G401.6 (cell line): ENCODE measurements around the gene RMI2.

Source experiments
- FAIRE-seq: peaks from 2 replicates; lab custom pipeline; 2012; peaks lifted over from hg19 to GRCh38; lab: Jason Lieb, UNC

The RMI2 gene

GRCh38 chr16:11328172-11329070 is 16.8 kb upstream of the RMI2 start:
- FAIRE-seq = peak; percentile 70

GRCh38 chr16:11329071-11329491 is 16.2 kb upstream of the RMI2 start:
- FAIRE-seq = peak; percentile 90

DNA sequence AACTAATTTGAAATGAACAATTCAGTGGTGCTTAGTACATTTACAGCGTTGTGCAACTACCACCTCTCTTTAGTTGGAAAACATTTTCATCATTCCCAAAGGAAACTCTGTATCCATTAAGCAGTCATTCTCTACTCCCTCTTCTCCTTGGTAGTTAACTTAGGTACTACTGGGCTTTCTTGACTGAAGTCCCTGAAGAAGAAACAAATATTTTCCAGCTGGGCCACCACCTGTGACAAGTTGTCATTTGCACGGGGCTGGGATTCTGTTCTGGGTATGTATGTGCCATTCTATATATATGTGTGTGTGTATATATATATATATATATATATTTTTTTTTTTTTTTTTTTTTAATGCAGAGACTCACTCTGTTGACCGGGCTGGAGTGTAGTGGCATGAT is 15.4 kb upstream of the RMI2 start:
- no peak for FAIRE-seq

GRCh38 chr16:11330526-11331237 is 14.6 kb upstream of the RMI2 start:
- no peak for FAIRE-seq

GRCh38 chr16:11331967-11332366 is 13.3 kb upstream of the RMI2 start:
- FAIRE-seq = no peak

DNA sequence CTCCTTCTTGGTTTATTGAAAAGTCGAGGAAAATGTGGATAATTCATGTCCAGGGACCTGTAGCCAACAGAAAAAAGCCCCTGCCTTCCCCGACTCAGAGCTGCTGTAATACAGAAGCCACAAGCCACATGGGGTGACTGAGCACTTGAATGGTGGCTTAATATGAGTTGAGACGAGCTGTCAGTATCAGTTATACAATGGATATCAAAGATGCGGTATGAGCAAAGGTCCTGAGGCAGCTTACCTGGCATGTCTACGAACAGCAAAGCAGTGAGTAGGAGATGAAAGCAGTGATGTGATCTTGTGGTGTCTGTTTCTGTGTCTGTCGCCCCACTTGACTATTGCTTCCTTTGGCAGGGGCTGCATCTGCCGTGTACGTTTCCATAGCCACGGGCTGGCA is 12.2 kb upstream of the RMI2 start:
- FAIRE-seq = no peak

DNA sequence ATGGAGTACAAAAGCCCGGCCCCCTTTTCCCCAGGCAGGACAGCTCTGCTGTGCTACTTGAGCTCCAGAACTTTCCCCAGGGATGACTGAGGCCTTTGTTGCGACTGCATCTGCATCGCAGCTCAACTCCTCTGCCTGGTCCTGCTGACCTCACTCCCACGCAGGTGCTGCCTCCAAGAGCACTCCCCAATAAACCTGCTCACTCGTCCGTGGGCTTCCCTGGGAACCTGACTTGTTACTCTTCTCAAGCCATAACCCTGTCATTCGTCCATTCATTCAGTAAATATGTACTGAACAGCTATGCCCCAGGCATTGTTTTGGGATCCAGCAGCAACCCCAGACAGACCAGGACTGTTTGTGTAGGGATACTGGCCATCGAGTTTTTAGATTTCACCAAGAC is 11.6 kb upstream of the RMI2 start:
- no peak for FAIRE-seq

DNA sequence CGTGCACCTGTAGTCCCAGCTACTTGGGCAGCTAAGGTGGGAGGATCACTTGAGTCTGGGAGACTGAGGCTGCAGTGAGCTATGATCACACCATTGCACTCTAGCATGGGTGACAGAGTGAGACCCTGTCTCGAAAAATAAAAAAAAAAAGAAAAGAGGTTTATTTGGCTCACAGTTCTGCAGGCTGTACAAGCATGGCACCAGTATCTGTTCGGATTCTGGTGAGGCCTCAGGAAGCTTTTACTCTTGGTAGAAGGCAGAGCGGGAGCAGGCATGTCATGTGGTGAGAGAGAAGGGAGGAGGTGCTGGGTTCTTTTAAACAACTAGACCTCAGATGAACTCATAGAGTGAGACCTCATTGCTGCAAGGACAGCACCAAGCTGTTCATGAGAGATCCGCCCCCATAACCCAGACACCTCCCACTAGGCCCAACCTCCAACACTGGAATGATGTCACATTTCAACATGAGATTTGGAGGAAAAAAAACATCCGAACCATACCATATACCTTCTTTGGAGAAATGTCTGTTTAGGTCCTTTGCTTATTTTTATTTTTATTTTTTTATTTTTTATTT is 10.3 kb upstream of the RMI2 start:
- FAIRE-seq = no peak

GRCh38 chr16:11339075-11339474 is 6.2 kb upstream of the RMI2 start:
- FAIRE-seq = no peak

DNA sequence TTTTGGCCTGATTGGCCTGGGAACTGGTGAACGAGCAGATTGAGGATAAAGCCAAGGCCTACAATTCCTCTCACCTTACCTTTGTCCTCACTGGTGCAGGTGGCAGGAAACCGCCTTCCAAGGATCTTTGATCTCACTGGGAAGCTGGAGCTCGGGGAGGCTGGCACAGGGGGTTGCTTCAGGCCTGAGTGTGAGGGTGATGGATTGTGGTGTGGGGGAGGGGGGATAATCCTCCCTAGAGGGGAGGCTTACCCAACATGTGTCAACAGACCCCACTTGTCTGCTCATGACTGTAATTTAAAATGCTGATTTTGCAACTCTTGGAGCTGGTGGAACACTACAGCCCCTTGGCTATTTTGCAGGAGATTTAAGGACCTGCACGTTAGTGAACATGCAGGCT is 4.5 kb upstream of the RMI2 start:
- FAIRE-seq = no peak

GRCh38 chr16:11341371-11341770 is 3.9 kb upstream of the RMI2 start:
- FAIRE-seq = no peak

DNA sequence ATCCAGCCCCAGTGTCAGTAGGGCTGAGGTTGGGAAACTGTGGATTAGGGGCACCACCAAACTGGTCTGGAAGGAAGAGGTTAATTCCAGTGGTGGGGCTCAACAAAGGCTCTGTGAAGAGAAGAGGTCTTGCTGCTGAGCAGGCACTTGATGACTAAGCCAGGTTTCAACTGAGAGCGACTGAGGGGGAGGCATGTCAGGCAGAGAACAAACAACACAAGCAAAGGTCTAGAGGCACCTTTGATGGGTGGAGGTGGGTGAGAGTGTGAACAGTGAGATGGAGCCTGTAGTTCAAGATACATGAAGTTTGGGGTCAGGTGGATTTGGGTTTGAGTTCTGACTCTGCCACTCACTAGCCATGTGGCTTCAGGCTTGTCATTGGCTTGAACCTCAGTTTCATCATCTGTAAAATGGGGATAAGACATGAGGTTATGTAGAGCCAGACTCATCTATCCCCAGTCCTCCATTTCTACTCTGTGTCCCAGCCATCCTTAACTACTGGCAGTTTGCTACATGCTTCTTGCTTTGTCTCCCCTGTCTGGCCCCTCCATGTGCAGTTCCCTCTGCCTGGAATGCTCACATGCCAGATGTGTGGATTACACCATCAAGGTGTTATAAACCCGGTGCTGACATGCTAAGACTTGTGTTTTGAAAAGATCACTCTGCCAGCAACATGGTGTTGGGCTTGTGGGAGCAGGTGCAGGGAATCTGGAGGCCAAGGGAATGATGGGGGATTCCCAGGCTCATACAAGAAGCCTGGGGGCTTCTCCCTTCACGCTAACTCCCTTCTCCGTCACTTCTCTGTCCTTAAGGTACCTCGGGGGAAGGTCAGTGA is 3.0 kb upstream of the RMI2 start:
- FAIRE-seq = no peak

DNA sequence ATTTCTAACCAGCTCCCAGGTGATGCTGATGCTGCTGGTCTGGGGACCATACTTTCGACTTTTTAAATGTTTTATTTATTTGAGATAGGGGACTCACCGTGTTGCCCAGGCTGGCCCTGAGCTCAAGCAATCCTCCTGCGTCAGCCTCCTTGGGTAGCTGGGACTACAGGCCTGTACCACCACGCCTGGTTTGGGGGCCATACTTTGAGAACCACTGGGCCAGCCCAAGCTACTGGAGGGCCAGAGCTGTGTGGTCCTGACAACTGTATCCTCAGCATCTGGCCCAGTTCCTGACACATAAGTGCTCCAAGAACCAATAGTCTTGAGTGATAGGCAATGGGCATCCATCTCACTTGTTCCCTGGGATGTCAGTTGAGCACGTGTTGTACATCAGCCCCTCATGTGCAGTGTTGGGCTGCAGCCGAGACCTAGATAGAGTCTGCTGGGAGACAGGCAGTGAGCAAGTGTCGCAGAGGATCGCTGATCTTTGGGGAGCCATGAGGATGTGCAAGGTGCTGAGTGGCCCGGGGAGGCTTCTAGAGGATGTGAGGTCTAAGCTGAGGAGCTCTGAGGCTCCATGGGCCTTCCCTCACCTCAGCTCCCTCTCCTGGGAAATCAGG is 1.6 kb downstream of the RMI2 start:
- FAIRE-seq = no peak

DNA sequence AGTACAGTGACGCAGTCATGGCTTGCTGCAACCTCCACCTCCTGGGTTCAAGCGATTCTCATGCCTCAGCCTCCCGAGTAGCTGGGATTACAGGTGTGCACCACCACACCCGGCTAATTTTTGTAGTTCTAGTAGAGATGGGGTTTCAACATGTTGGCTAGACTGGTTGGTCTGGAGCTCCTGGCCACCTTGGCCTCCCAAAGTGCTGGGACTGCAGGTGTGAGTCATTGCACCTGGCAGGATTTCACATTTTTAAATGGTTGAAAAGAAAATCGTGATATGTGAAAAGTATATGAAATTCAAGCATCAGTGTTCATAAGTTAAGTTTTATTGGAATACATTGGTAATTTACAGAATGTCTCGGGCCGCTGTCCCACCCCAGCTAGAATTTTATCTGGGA is 2.6 kb downstream of the RMI2 start:
- no peak for FAIRE-seq

GRCh38 chr16:11348737-11349598 is 3.7 kb downstream of the RMI2 start:
- FAIRE-seq = no peak

GRCh38 chr16:11349599-11350276 is 4.5 kb downstream of the RMI2 start:
- no peak for FAIRE-seq

GRCh38 chr16:11350519-11350918 is 5.3 kb downstream of the RMI2 start:
- FAIRE-seq = no peak

DNA sequence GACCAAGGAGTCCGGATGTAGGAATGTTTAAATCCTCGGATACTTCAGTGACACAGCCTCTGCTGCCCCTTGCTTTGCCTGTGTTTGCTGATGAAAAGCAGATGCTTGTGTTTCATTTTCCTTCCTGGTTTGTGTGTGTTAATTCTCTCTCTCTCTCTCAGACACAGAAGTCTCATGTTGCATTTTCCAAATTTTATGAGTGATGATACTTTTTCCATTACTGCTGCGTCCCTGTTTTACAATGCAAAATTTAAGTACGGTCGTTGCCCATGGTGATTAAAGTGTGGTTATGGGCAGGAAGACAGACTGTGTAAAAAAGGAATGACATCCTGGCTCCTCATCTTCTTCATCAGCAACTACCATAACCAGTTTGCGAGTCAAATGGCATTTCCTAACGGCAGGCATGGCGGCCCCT is 5.7 kb downstream of the RMI2 start:
- FAIRE-seq = no peak

GRCh38 chr16:11353158-11353557 is 7.9 kb downstream of the RMI2 start:
- no peak for FAIRE-seq

DNA sequence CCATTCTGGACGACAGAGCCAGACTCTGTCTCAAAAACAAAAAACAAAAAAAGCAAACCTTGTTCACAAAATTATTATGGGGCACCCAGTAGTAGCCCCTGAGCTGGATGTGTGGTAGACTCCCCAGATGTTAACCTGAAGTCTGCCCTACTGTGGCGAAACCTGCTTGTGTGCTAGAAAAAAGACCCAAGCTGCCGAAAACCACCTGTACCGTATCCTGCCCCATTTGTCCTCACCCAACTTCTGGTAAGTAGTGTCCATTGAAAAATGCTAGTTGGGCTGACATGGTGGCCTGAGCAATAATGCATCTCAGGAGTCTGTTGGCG is 9.1 kb downstream of the RMI2 start:
- no peak for FAIRE-seq
